Measurements from ENCODE around the gene TMCO2. TPM values are rescaled to one million over a fixed set of nuclear protein-coding genes. Genes with fewer than 3 reads are reported as not detected.

The TMCO2 gene
- total RNA-seq, 1 experiment from 2014 or later = not detected

DNA sequence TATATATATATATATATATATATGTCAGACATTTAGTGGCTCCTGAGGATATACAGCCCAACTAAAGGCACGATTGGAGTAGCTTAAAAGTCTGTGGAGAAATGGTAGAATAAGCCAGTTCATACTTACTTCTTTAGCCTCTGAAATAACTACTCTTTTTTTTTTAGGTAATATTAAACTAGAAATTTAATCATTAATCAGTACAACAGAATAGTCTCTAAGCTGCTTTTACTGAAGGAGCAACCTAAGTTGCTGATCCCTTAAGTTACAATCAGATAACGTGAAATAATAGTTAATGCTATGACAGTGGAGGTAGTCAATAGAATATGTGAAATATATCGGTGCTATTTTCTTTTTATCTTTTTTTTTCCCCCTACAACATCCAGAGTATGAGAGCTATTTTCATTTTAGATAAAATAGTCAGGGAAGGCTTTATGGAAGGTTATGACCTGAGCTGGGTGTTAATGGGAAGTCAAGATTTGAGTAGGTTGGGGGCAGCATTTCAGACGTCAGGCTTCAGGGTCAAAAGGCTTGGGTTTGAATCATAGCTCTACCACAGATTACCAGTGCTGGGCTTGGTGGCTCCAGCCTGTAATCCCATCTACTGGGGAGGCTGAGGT is 25.9 kb downstream of the TMCO2 start:
- Histone ChIP-seq H3K9me2 (replicated peaks; ENCODE audit: insufficient read depth, low read length) (no peaks in the 10 kb centered on the region), H3K9ac (ENCODE audit: low read length) (no peak overlapping the region), H4K20me1 (ENCODE audit: insufficient read depth, low read depth, low read length) (no peaks in the 10 kb centered on the region), H3K27ac (ENCODE audit: low read length) (no peak overlapping the region), H3K27me3 (ENCODE audit: low read length) (no peaks in the 10 kb centered on the region), H3K9me3 (ENCODE audit: low read length) (no peaks in the 10 kb centered on the region), H3K36me3 (ENCODE audit: insufficient read depth, low read length) (peaks cover 44% of the 10 kb centered on the region), H3K79me2 (ENCODE audit: low read length) (peaks cover 20% of the 10 kb centered on the region), H2AFZ (ENCODE audit: low read length) (no peak overlapping the region), H3K4me2 (ENCODE audit: low read depth, low read length, poor library complexity, severe bottlenecking) (no peak overlapping the region), H3K4me1 (ENCODE audit: low read length) (no peaks in the 10 kb centered on the region), H3K4me3 (ENCODE audit: low read length) (no peak overlapping the region)
- no peak for DNase-seq

DNA sequence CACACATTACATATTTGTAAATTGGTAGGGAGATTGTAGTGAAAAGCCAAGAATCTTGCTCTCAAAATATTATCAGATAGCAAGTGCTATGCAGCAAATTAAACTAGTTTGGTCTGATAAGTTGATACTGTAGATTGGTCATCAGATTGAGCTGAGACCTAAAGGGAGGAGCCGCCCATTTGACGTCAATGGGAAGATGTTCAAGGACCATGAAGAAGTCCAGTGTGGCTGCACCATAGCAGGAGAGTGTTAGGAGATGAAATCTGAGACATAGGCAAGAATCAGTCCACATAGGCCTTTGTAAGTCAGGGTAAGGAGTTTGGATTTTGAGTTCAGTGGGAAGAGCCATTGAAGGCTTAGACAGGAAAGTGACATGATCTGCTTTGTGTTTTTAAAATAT is 26.6 kb downstream of the TMCO2 start:
- no peak overlapping the region for H2AFZ ChIP-seq (ENCODE audit: low read length)
- peaks cover 21% of the 10 kb centered on the region for H3K79me2 ChIP-seq (ENCODE audit: low read length)
- H3K36me3 ChIP-seq (ENCODE audit: insufficient read depth, low read length) = peaks cover 41% of the 10 kb centered on the region
- no peaks in the 10 kb centered on the region for H3K27me3 ChIP-seq (ENCODE audit: low read length)
- H3K4me2 ChIP-seq (ENCODE audit: low read depth, low read length, poor library complexity, severe bottlenecking) = no peak overlapping the region
- H4K20me1 ChIP-seq (ENCODE audit: insufficient read depth, low read depth, low read length) = no peaks in the 10 kb centered on the region
- no peaks in the 10 kb centered on the region for H3K4me1 ChIP-seq (ENCODE audit: low read length)
- H3K4me3 ChIP-seq (ENCODE audit: low read length) = no peak overlapping the region
- no peaks in the 10 kb centered on the region for H3K9me2 ChIP-seq (replicated peaks; ENCODE audit: insufficient read depth, low read length)
- H3K9ac ChIP-seq (ENCODE audit: low read length) = no peak overlapping the region
- no peaks in the 10 kb centered on the region for H3K9me3 ChIP-seq (ENCODE audit: low read length)
- H3K27ac ChIP-seq (ENCODE audit: low read length) = no peak overlapping the region
- no peak for DNase-seq

DNA sequence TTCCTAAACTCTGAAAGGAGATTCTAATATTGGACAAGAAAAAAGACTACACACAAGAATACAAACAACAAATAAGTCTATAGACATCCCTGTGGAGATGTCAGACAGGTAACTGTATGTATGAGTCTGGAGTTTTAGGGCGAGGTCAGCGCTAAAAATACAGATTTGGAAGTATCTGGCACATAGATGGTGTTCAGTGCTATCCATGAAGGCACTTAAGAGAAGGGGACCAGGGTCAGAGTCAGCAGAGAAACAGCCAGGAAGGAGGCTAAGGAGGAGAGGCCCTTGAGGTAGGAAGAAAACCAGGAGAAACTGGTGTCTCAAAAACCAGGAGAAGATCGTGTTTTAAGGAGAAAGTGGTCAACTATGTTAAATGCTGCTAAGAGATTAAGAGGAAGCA is 28.4 kb downstream of the TMCO2 start:
- H3K9ac ChIP-seq (ENCODE audit: low read length) = no peak overlapping the region

DNA sequence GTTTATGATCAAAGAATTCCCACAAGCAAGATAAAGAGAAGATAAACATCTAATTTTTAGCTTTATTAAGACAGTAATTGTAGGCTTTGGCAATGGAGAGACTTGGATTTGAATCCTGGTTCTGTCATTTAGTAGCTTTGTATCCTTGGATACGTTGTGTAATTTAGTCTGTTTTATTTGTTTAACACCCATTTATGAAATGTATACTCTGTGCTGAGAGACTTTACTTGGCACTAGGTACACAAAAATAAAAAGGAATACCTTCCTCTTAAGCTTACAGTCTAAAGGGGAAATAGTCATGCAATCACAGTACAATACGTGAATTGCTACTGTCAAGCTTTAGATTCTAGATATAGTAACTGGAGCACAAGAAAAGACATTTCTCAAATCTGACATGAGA is 34.1 kb downstream of the TMCO2 start:
- H3K9me2 ChIP-seq (replicated peaks; ENCODE audit: insufficient read depth, low read length) = no peaks in the 10 kb centered on the region
- H3K79me2 ChIP-seq (ENCODE audit: low read length) = peaks cover 27% of the 10 kb centered on the region
- H2AFZ ChIP-seq (ENCODE audit: low read length) = no peak overlapping the region
- no peak overlapping the region for H3K4me3 ChIP-seq (ENCODE audit: low read length)
- no peaks in the 10 kb centered on the region for H4K20me1 ChIP-seq (ENCODE audit: insufficient read depth, low read depth, low read length)
- no peak overlapping the region for H3K9ac ChIP-seq (ENCODE audit: low read length)
- H3K4me2 ChIP-seq (ENCODE audit: low read depth, low read length, poor library complexity, severe bottlenecking) = no peak overlapping the region
- DNase-seq = no peak
- H3K36me3 ChIP-seq (ENCODE audit: insufficient read depth, low read length) = peaks cover 27% of the 10 kb centered on the region; the same call in 1 of the 2 replicates
- no peaks in the 10 kb centered on the region for H3K27me3 ChIP-seq (ENCODE audit: low read length)
- H3K9me3 ChIP-seq (ENCODE audit: low read length) = no peaks in the 10 kb centered on the region
- H3K27ac ChIP-seq (ENCODE audit: low read length) = no peak overlapping the region
- H3K4me1 ChIP-seq (ENCODE audit: low read length) = no peaks in the 10 kb centered on the region

More for the DNA sequence above, 28.4 kb downstream of the TMCO2 start:
- Histone ChIP-seq H3K27ac (ENCODE audit: low read length) (no peak overlapping the region), H3K4me2 (ENCODE audit: low read depth, low read length, poor library complexity, severe bottlenecking) (no peak overlapping the region), H3K9me3 (ENCODE audit: low read length) (no peaks in the 10 kb centered on the region), H3K36me3 (ENCODE audit: insufficient read depth, low read length) (peaks cover 35% of the 10 kb centered on the region), H3K9me2 (replicated peaks; ENCODE audit: insufficient read depth, low read length) (no peaks in the 10 kb centered on the region), H2AFZ (ENCODE audit: low read length) (no peak overlapping the region), H3K4me1 (ENCODE audit: low read length) (no peaks in the 10 kb centered on the region), H3K79me2 (ENCODE audit: low read length) (peaks cover 25% of the 10 kb centered on the region), H3K4me3 (ENCODE audit: low read length) (no peak overlapping the region), H3K27me3 (ENCODE audit: low read length) (no peaks in the 10 kb centered on the region), H4K20me1 (ENCODE audit: insufficient read depth, low read depth, low read length) (no peaks in the 10 kb centered on the region)
- DNase-seq = no peak

DNA sequence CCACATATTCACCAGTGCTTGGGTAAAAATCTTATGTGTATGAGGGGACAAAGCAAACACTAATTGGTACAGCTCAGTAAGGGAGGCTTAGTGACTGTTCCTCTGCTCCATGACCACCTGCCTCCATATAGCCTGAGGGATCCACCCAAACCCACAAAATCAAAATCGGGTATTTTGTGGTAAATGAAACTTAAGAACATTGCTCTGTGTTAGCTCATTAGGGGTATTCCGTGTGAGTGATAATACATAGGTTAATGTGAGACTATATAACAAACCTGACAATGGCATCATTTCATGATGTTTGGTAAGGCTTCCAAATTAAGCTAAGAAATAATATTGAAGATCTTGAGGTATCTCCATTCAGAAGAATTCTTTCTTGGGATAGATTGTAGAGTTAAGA is 43.6 kb downstream of the TMCO2 start:
- Histone ChIP-seq H3K4me1 (ENCODE audit: low read length) (no peaks in the 10 kb centered on the region), H3K9ac (ENCODE audit: low read length) (no peak overlapping the region), H3K79me2 (ENCODE audit: low read length) (no peaks in the 10 kb centered on the region), H3K36me3 (ENCODE audit: insufficient read depth, low read length) (peaks cover 41% of the 10 kb centered on the region; the same call in 1 of the 2 replicates), H3K27me3 (ENCODE audit: low read length) (no peaks in the 10 kb centered on the region), H3K4me3 (ENCODE audit: low read length) (no peak overlapping the region), H3K27ac (ENCODE audit: low read length) (no peak overlapping the region), H3K9me3 (ENCODE audit: low read length) (no peaks in the 10 kb centered on the region), H4K20me1 (ENCODE audit: insufficient read depth, low read depth, low read length) (no peaks in the 10 kb centered on the region), H2AFZ (ENCODE audit: low read length) (no peak overlapping the region), H3K9me2 (replicated peaks; ENCODE audit: insufficient read depth, low read length) (no peaks in the 10 kb centered on the region), H3K4me2 (ENCODE audit: low read depth, low read length, poor library complexity, severe bottlenecking) (no peak overlapping the region)
- no peak for DNase-seq

DNA sequence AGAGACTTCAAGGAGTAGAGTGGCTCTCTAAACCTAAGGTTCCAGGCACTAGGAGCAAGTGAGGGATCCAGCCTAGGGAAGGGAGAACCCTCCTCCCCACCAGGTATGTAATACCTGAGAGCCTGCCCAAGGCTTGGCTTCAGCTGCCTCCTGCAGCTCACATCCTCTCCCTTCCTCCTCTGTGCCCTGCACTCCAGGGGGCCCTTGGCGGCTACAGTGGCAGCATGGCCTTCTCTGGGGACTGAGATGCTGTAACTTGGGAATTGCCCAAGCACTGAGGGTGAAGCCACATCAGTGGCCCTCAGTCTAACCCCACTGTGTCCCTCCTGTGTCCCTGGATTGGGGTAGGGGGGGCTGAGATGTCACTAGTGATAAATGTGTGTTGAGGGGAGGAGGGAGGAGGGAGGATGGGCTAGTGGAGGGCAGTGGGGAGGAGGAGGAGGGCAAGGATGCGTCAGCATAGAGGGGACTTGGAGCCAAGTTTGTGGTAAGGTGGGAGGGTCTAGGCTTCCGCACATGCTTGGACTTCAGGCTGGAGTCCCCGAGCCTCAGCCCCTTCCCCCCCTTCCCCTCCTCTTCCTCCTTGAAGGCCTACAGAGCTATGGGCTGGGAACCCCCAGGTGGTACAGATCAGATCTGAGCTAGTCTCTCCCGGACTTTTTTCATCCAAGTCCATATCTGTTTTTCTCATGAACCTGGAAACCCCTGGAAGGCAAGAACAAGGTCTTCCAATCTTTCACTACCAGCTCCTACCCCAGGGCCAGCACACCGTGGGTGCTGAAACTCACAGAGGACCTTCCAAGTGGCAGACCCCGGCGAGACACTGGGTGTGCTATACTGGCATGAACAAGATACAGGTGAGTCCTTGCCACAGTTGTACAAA is 51.9 kb downstream of the TMCO2 start:
- no peaks in the 10 kb centered on the region for H3K79me2 ChIP-seq (ENCODE audit: low read length)
- DNase-seq = no peak
- H3K9ac ChIP-seq (ENCODE audit: low read length) = no peak overlapping the region
- no peak overlapping the region for H3K27ac ChIP-seq (ENCODE audit: low read length)
- no peaks in the 10 kb centered on the region for H4K20me1 ChIP-seq (ENCODE audit: insufficient read depth, low read depth, low read length)
- no peaks in the 10 kb centered on the region for H3K9me3 ChIP-seq (ENCODE audit: low read length)
- no peak overlapping the region for H3K4me2 ChIP-seq (ENCODE audit: low read depth, low read length, poor library complexity, severe bottlenecking)
- H3K4me1 ChIP-seq (ENCODE audit: low read length) = peaks cover 4% of the 10 kb centered on the region; the same call in 1 of the 2 replicates
- no peaks in the 10 kb centered on the region for H3K9me2 ChIP-seq (replicated peaks; ENCODE audit: insufficient read depth, low read length)
- no peak overlapping the region for H2AFZ ChIP-seq (ENCODE audit: low read length)
- no peaks in the 10 kb centered on the region for H3K27me3 ChIP-seq (ENCODE audit: low read length)
- H3K36me3 ChIP-seq (ENCODE audit: insufficient read depth, low read length) = 0 out of 2 replicates have a peak, but pooled peaks cover 3% of the 10 kb centered on the region
- H3K4me3 ChIP-seq (ENCODE audit: low read length) = no peak overlapping the region

DNA sequence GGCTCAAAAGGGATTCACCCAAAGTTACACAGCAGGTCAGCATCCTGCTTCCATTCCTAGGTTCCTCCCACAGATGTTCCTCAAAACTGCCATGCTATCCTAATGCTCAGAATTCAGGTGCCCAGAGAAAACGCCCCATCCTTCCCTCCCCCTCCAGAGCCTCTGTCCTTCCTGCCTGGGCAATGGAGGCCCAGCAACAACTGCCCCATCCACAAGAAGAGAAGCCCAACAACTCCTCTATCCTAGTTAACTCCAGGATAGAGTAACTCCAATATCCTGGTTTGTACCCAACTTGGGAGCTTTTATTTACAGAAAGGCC is 52.5 kb downstream of the TMCO2 start:
- Histone ChIP-seq H3K4me1 (ENCODE audit: low read length) (peaks cover 6% of the 10 kb centered on the region; the same call in 1 of the 2 replicates), H4K20me1 (ENCODE audit: insufficient read depth, low read depth, low read length) (no peaks in the 10 kb centered on the region), H3K79me2 (ENCODE audit: low read length) (no peaks in the 10 kb centered on the region), H3K9ac (ENCODE audit: low read length) (no peak overlapping the region), H3K27ac (ENCODE audit: low read length) (no peak overlapping the region), H3K9me3 (ENCODE audit: low read length) (no peaks in the 10 kb centered on the region), H2AFZ (ENCODE audit: low read length) (no peak overlapping the region), H3K4me2 (ENCODE audit: low read depth, low read length, poor library complexity, severe bottlenecking) (no peak overlapping the region), H3K27me3 (ENCODE audit: low read length) (no peaks in the 10 kb centered on the region), H3K36me3 (ENCODE audit: insufficient read depth, low read length) (no peaks in the 10 kb centered on the region), H3K4me3 (ENCODE audit: low read length) (no peak overlapping the region), H3K9me2 (replicated peaks; ENCODE audit: insufficient read depth, low read length) (no peaks in the 10 kb centered on the region)
- no peak for DNase-seq

DNA sequence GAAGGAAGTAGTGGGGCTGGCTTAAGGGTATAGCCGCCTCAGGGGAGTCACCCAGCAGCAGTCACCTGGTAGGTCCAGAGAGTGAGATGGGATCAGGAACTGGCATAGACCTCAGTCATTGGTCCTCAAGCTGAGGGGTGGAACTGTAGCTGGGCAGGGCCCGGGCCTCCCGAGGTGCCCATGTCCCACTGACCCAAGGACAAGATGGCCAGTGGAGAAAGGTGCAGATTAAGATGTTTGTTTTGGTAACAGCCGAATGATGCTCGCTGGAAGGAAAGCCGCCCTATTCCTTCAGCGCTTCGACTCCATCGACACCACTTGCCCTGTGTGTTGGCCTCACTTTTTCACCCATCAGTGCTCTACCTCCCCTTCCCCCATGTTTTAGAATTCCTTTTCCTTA is 52.9 kb downstream of the TMCO2 start:
- Histone ChIP-seq H2AFZ (ENCODE audit: low read length) (no peak overlapping the region), H3K9me2 (replicated peaks; ENCODE audit: insufficient read depth, low read length) (no peaks in the 10 kb centered on the region), H3K27me3 (ENCODE audit: low read length) (no peaks in the 10 kb centered on the region), H3K27ac (ENCODE audit: low read length) (no peak overlapping the region), H3K9me3 (ENCODE audit: low read length) (no peaks in the 10 kb centered on the region), H3K4me1 (ENCODE audit: low read length) (peaks cover 6% of the 10 kb centered on the region; the same call in 1 of the 2 replicates), H3K9ac (ENCODE audit: low read length) (no peak overlapping the region), H3K36me3 (ENCODE audit: insufficient read depth, low read length) (no peaks in the 10 kb centered on the region), H3K4me2 (ENCODE audit: low read depth, low read length, poor library complexity, severe bottlenecking) (no peak overlapping the region), H4K20me1 (ENCODE audit: insufficient read depth, low read depth, low read length) (no peaks in the 10 kb centered on the region), H3K79me2 (ENCODE audit: low read length) (no peaks in the 10 kb centered on the region), H3K4me3 (ENCODE audit: low read length) (no peak overlapping the region)
- DNase-seq = no peak
